GF-D8 (cell line): Measurements from ENCODE around the gene PPP1R7.

Source experiments
- DNase-seq: peaks from one replicate; lab custom pipeline; 2025; lab: John Stamatoyannopoulos, UW

PPP1R7 gene

GRCh38 chr2:241230435-241230834 is 80.2 kb downstream of the PPP1R7 start:
- DNase-seq = no peak

GRCh38 chr2:241232736-241233575 is 82.7 kb downstream of the PPP1R7 start:
- DNase-seq = no peak
